ENCODE measurements around the gene PIEZO1. TPM values are rescaled to one million over a fixed set of nuclear protein-coding genes. Genes with fewer than 3 reads are reported as not detected.

The PIEZO1 gene
- total and polyA plus RNA-seq, 2 experiments from 2014 or later: 30.4 to 70.1 TPM

DNA sequence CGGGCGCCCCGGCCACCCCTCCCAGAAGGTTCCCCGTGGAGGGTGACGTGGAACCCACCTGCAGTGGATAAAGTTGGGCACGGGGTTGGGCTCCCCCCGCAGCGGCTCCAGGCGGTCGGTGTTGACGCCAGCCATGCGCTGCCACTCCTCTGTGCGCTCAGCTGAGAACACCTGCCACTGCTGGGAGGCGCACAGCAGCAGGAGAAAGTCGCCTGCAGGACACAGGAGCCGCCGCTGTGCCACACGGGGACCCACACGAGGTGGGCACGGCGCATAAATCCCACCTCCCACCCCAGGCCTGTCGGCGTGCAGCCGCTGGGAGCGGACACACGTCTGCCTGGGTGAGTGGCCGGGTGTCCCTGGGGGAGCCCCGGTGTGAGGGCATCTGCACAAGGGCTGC, 58.0 kb downstream of the PIEZO1 start:
- Mint-ChIP-seq H3K36me3 (ENCODE audit: low read depth) (peaks cover 12% of the 10 kb centered on the region), H3K27ac (no peak overlapping the region), H3K9me3 (no peaks in the 10 kb centered on the region), H3K4me3 (no peak overlapping the region), H3K27me3 (ENCODE audit: insufficient read depth, low read depth, poor library complexity) (peaks cover 21% of the 10 kb centered on the region), H3K4me1 (no peaks in the 10 kb centered on the region)
- H2AFZ ChIP-seq: no peak overlapping the region
- H3K4me1 ChIP-seq (ENCODE audit: insufficient read depth): no peaks in the 10 kb centered on the region
- no peak overlapping the region for H3K27ac ChIP-seq (ENCODE audit: low read depth)
- H3K27me3 ChIP-seq (ENCODE audit: insufficient read depth): no peaks in the 10 kb centered on the region
- H4K20me1 ChIP-seq (replicated peaks; ENCODE audit: insufficient read depth): no peaks in the 10 kb centered on the region
- ATAC-seq (no peak), DNase-seq (ENCODE audit: low spot score) (no peak)
- TF ChIP-seq EZH2phosphoT487 (IDR thresholded peaks at IDR 0.05; ENCODE audit: unreplicated experiment) (no peak), ZNF331 (CRISPR knock-in tag; IDR thresholded peaks at IDR 0.05; ENCODE audit: low read depth) (no peak), STAT1 (IDR thresholded peaks at IDR 0.05; ENCODE audit: unreplicated experiment) (no peak), ZNF114 (CRISPR knock-in tag; IDR thresholded peaks at IDR 0.05) (no peak), POLR2AphosphoS5 (IDR thresholded peaks at IDR 0.05; ENCODE audit: low read depth) (no peak), JUNB (IDR thresholded peaks at IDR 0.05; ENCODE audit: unreplicated experiment) (no peak)
- TF ChIP-seq, protein P1, sequence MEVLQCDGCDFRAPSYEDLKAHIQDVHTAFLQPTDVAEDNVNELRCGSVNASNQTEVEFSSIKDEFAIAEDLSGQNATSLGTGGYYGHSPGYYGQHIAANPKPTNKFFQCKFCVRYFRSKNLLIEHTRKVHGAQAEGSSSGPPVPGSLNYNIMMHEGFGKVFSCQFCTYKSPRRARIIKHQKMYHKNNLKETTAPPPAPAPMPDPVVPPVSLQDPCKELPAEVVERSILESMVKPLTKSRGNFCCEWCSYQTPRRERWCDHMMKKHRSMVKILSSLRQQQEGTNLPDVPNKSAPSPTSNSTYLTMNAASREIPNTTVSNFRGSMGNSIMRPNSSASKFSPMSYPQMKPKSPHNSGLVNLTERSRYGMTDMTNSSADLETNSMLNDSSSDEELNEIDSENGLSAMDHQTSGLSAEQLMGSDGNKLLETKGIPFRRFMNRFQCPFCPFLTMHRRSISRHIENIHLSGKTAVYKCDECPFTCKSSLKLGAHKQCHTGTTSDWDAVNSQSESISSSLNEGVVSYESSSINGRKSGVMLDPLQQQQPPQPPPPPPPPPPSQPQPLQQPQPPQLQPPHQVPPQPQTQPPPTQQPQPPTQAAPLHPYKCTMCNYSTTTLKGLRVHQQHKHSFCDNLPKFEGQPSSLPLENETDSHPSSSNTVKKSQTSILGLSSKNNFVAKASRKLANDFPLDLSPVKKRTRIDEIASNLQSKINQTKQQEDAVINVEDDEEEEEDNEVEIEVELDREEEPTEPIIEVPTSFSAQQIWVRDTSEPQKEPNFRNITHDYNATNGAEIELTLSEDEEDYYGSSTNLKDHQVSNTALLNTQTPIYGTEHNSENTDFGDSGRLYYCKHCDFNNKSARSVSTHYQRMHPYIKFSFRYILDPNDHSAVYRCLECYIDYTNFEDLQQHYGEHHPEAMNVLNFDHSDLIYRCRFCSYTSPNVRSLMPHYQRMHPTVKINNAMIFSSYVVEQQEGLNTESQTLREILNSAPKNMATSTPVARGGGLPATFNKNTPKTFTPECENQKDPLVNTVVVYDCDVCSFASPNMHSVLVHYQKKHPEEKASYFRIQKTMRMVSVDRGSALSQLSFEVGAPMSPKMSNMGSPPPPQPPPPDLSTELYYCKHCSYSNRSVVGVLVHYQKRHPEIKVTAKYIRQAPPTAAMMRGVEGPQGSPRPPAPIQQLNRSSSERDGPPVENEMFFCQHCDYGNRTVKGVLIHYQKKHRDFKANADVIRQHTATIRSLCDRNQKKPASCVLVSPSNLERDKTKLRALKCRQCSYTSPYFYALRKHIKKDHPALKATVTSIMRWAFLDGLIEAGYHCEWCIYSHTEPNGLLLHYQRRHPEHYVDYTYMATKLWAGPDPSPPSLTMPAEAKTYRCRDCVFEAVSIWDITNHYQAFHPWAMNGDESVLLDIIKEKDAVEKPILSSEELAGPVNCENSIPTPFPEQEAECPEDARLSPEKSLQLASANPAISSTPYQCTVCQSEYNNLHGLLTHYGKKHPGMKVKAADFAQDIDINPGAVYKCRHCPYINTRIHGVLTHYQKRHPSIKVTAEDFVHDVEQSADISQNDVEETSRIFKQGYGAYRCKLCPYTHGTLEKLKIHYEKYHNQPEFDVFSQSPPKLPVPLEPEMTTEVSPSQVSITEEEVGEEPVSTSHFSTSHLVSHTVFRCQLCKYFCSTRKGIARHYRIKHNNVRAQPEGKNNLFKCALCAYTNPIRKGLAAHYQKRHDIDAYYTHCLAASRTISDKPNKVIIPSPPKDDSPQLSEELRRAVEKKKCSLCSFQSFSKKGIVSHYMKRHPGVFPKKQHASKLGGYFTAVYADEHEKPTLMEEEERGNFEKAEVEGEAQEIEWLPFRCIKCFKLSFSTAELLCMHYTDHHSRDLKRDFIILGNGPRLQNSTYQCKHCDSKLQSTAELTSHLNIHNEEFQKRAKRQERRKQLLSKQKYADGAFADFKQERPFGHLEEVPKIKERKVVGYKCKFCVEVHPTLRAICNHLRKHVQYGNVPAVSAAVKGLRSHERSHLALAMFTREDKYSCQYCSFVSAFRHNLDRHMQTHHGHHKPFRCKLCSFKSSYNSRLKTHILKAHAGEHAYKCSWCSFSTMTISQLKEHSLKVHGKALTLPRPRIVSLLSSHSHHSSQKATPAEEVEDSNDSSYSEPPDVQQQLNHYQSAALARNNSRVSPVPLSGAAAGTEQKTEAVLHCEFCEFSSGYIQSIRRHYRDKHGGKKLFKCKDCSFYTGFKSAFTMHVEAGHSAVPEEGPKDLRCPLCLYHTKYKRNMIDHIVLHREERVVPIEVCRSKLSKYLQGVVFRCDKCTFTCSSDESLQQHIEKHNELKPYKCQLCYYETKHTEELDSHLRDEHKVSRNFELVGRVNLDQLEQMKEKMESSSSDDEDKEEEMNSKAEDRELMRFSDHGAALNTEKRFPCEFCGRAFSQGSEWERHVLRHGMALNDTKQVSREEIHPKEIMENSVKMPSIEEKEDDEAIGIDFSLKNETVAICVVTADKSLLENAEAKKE (CRISPR knock-in tag; IDR thresholded peaks at IDR 0.05): no peak
- TF ChIP-seq, protein P2, sequence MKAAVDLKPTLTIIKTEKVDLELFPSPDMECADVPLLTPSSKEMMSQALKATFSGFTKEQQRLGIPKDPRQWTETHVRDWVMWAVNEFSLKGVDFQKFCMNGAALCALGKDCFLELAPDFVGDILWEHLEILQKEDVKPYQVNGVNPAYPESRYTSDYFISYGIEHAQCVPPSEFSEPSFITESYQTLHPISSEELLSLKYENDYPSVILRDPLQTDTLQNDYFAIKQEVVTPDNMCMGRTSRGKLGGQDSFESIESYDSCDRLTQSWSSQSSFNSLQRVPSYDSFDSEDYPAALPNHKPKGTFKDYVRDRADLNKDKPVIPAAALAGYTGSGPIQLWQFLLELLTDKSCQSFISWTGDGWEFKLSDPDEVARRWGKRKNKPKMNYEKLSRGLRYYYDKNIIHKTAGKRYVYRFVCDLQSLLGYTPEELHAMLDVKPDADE (IDR thresholded peaks at IDR 0.05): no peak
- TF ChIP-seq, protein P3, sequence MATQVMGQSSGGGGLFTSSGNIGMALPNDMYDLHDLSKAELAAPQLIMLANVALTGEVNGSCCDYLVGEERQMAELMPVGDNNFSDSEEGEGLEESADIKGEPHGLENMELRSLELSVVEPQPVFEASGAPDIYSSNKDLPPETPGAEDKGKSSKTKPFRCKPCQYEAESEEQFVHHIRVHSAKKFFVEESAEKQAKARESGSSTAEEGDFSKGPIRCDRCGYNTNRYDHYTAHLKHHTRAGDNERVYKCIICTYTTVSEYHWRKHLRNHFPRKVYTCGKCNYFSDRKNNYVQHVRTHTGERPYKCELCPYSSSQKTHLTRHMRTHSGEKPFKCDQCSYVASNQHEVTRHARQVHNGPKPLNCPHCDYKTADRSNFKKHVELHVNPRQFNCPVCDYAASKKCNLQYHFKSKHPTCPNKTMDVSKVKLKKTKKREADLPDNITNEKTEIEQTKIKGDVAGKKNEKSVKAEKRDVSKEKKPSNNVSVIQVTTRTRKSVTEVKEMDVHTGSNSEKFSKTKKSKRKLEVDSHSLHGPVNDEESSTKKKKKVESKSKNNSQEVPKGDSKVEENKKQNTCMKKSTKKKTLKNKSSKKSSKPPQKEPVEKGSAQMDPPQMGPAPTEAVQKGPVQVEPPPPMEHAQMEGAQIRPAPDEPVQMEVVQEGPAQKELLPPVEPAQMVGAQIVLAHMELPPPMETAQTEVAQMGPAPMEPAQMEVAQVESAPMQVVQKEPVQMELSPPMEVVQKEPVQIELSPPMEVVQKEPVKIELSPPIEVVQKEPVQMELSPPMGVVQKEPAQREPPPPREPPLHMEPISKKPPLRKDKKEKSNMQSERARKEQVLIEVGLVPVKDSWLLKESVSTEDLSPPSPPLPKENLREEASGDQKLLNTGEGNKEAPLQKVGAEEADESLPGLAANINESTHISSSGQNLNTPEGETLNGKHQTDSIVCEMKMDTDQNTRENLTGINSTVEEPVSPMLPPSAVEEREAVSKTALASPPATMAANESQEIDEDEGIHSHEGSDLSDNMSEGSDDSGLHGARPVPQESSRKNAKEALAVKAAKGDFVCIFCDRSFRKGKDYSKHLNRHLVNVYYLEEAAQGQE (IDR thresholded peaks at IDR 0.05; ENCODE audit: unreplicated experiment): no peak
- no peak overlapping the region for H3K4me2 ChIP-seq
- H3K79me2 ChIP-seq (replicated peaks; ENCODE audit: insufficient read depth): no peaks in the 10 kb centered on the region
- H3F3A ChIP-seq (replicated peaks; ENCODE audit: low read depth): no peaks in the 10 kb centered on the region
- no peaks in the 10 kb centered on the region for H3K9me2 ChIP-seq (ENCODE audit: insufficient read depth)
- no peaks in the 10 kb centered on the region for H3K36me3 ChIP-seq (ENCODE audit: insufficient read depth)
- no peak overlapping the region for H3K4me3 ChIP-seq

Measured in GM23338 (cell line).